ENCODE measurements around the gene GALNT12. TPM values are rescaled to one million over a fixed set of nuclear protein-coding genes. Genes with fewer than 3 reads are reported as not detected.

GALNT12 gene
- total RNA-seq, 2 donors from 2014 or later: 6.6 to 11.2 TPM

DNA sequence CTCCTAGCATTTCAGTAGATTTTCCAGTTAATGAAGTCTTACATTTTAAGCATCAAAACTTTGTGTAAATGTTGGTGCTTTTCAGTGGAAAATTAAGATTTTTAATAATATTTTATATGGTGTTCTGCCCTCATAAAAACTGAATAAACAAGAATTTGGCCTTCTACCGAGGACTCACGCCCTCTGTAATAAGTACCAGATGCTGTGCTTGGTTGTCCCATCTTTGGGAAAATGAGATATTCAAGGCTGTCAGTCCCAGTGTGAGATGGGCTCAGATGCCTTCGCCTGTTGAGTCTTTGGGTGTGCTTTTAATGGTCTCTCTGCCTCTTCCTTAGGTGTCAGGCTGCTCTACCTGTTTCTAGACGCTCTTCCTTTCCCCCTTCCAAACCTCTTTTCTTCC is 28.7 kb downstream of the GALNT12 start:
- no peaks in the 10 kb centered on the region for H3K9me3 Mint-ChIP-seq
- no peaks in the 10 kb centered on the region for H3K4me1 Mint-ChIP-seq (ENCODE audit: low read depth)
- no peak for DNase-seq
- H3K4me3 Mint-ChIP-seq: no peak overlapping the region
- ATAC-seq (replicated peaks in 1 of 2): no peak
- H3K27me3 Mint-ChIP-seq (ENCODE audit: low read depth): no peaks in the 10 kb centered on the region
- H3K36me3 Mint-ChIP-seq (ENCODE audit: insufficient read depth in 2 of 2): no peaks in the 10 kb centered on the region
- H3K27ac Mint-ChIP-seq: no peak overlapping the region

DNA sequence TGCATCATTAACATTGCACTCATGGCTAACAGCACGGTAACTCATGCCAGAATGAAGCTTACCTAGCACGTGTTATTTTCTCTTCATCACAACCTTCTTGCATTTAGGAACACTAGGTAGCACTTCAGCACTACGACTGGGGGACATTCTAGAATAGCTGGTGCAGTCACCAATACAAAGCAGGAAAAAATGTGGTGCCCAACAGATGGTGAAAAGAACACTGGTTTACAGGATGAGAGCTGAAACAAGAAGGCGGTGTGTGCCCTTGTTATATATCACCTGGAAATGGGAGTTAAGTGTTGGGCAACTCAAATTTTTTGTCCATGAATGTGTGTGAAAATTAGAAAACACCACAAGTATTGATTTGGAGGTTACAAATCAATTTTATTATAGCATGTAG is 30.0 kb downstream of the GALNT12 start:
- Mint-ChIP-seq H3K4me1 (ENCODE audit: low read depth) (no peaks in the 10 kb centered on the region), H3K27me3 (ENCODE audit: low read depth) (no peaks in the 10 kb centered on the region), H3K27ac (no peak overlapping the region), H3K36me3 (ENCODE audit: insufficient read depth in 2 of 2) (no peaks in the 10 kb centered on the region), H3K4me3 (no peak overlapping the region), H3K9me3 (no peaks in the 10 kb centered on the region)
- DNase-seq (no peak), ATAC-seq (replicated peaks in 1 of 2) (no peak)

GRCh38 chr9:98838155-98838867 is 30.8 kb downstream of the GALNT12 start:
- ATAC-seq (replicated peaks in 1 of 2) (no peak), DNase-seq (no peak)
- Mint-ChIP-seq H3K4me1 (ENCODE audit: low read depth) (no peaks in the 10 kb centered on the region), H3K4me3 (no peak overlapping the region), H3K36me3 (ENCODE audit: insufficient read depth in 2 of 2) (no peaks in the 10 kb centered on the region), H3K9me3 (no peaks in the 10 kb centered on the region), H3K27ac (no peak overlapping the region), H3K27me3 (ENCODE audit: low read depth) (no peaks in the 10 kb centered on the region)

- Mint-ChIP-seq H3K36me3 (ENCODE audit: insufficient read depth in 2 of 2) (no peaks in the 10 kb centered on the region), H3K4me3 (no peak overlapping the region), H3K27me3 (ENCODE audit: low read depth) (no peaks in the 10 kb centered on the region), H3K9me3 (no peaks in the 10 kb centered on the region), H3K4me1 (ENCODE audit: low read depth) (no peaks in the 10 kb centered on the region), H3K27ac (no peak overlapping the region)
- no peak for DNase-seq
- no peak for ATAC-seq (replicated peaks in 1 of 2)
These were observed 31.5 kb downstream of the GALNT12 start for GRCh38 chr9:98838868-98839565.

DNA sequence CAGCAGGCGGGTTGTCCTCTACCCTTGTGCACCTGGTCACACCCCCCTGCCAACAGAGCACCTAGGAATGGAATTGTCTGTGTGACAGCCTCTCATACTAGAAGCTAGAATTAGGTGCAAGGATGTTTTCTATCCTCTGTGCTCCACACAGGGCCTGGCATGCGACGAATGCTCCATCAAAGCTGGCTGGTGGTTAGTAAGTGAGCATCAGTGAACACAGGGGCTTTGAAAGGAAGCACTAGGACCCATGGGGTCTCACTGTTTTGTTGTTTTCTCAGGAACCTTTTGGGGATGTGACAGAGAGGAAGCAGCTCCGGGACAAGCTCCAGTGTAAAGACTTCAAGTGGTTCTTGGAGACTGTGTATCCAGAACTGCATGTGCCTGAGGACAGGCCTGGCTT is 32.3 kb downstream of the GALNT12 start:
- Mint-ChIP-seq H3K4me3 (no peak overlapping the region), H3K9me3 (no peaks in the 10 kb centered on the region), H3K36me3 (ENCODE audit: insufficient read depth in 2 of 2) (no peaks in the 10 kb centered on the region), H3K4me1 (ENCODE audit: low read depth) (no peaks in the 10 kb centered on the region), H3K27me3 (ENCODE audit: low read depth) (no peaks in the 10 kb centered on the region), H3K27ac (no peak overlapping the region)
- ATAC-seq (replicated peaks in 1 of 2): no peak
- no peak for DNase-seq

DNA sequence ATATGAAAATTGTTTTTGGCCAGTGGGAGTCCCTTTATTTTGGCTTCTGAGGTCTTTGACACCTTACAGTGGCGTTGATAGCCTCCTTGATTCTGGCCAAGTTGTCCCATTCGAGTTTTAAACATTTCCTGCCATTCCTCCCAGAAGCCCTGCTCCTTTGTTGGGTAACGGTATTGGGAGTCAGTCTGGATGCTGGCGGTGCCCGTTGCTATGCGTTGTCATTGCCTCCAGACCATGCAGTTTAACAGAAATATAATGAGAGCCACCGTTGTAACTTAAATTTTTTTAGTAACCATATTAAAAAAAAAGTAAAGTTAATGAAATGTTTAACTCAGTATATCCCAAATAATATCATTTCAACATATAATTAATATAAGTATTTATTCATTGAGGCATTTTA is 35.0 kb downstream of the GALNT12 start:
- Mint-ChIP-seq H3K36me3 (ENCODE audit: insufficient read depth in 2 of 2) (no peaks in the 10 kb centered on the region), H3K9me3 (no peaks in the 10 kb centered on the region), H3K4me1 (ENCODE audit: low read depth) (no peaks in the 10 kb centered on the region)

DNA sequence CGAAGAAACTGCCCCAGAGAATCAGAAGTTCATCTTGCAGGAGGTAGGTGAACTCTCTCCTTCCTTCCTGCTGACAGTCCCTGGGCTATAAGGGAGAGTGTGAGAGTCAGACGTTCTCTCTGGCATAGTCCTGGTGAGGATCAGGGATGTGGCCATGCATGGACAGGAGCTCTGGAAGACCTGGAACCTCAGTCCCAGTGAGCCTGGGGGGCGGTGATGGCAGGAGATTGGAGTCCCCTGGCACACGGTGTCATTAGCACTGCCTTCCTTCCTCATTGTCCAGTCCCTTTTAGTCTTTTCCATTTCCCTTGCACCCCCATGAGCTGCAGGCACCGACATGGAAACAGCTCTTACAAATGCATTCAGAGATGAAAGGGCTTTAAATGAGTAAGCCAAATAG is 38.6 kb downstream of the GALNT12 start:
- DNase-seq (no peak), ATAC-seq (replicated peaks in 1 of 2) (no peak)
- Mint-ChIP-seq H3K27ac (no peak overlapping the region), H3K9me3 (no peaks in the 10 kb centered on the region), H3K36me3 (ENCODE audit: insufficient read depth in 2 of 2) (no peaks in the 10 kb centered on the region), H3K4me1 (ENCODE audit: low read depth) (peaks cover under 1% of the 10 kb centered on the region), H3K27me3 (ENCODE audit: low read depth) (no peaks in the 10 kb centered on the region), H3K4me3 (no peak overlapping the region)

More for the DNA sequence above, 35.0 kb downstream of the GALNT12 start:
- DNase-seq (no peak), ATAC-seq (replicated peaks in 1 of 2) (no peak)
- no peak overlapping the region for H3K4me3 Mint-ChIP-seq
- no peaks in the 10 kb centered on the region for H3K27me3 Mint-ChIP-seq (ENCODE audit: low read depth)
- no peak overlapping the region for H3K27ac Mint-ChIP-seq

DNA sequence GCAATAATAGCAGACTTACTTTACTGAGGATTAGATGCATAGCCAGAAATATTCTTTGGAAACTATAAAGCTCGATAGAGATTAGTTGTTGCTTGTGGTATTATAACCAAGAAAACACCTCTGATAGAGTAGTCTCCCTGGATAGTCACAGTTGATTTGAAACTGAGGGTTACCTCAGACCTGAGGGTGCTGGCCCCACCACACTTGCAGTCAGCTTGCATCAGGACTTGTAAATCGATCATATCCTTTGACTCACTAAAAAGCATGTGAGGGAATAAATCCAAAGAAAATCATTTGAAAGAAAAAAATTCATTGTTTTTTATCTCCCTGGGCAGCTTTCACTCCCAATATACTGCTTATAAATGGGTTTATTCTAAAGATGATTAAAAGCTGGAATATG is 39.4 kb downstream of the GALNT12 start:
- H3K4me1 Mint-ChIP-seq (ENCODE audit: low read depth): peaks cover 8% of the 10 kb centered on the region
- ATAC-seq (replicated peaks in 1 of 2) (no peak), DNase-seq (no peak)
- H3K9me3 Mint-ChIP-seq: no peaks in the 10 kb centered on the region
- H3K27me3 Mint-ChIP-seq (ENCODE audit: low read depth): no peaks in the 10 kb centered on the region
- H3K36me3 Mint-ChIP-seq (ENCODE audit: insufficient read depth in 2 of 2): no peaks in the 10 kb centered on the region
- H3K4me3 Mint-ChIP-seq: no peak overlapping the region
- no peak overlapping the region for H3K27ac Mint-ChIP-seq

DNA sequence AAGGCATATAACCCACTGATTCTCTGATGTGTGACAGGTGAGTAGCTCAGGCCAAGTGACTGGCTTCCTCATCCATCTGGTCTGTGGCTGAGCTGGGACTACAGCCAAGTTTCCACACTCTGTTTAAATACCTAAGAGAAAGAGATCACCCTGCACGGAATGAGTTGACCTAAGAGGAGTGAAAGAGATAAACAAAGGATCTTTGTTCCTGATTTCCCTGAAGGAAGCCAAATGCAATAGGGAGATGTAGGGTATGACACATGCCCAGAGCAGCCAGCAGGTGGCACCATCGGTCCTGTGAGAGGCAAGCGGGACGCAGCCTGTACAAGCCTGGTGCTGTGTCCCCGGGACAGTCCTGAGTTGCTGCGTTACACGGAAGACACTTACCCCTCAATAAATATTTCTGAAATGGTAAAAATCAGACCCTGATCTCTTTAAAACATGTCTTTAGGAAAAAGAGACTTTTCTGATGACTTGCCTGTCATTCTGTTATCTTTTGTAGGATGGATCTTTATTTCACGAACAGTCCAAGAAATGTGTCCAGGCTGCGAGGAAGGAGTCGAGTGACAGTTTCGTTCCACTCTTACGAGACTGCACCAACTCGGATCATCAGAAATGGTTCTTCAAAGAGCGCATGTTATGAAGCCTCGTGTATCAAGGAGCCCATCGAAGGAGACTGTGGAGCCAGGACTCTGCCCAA is 41.1 kb downstream of the GALNT12 start:
- Mint-ChIP-seq H3K4me3 (no peak overlapping the region), H3K9me3 (no peaks in the 10 kb centered on the region), H3K36me3 (ENCODE audit: insufficient read depth in 2 of 2) (no peaks in the 10 kb centered on the region), H3K4me1 (ENCODE audit: low read depth) (peaks cover 10% of the 10 kb centered on the region), H3K27ac (no peak overlapping the region), H3K27me3 (ENCODE audit: low read depth) (no peaks in the 10 kb centered on the region)
- DNase-seq (peak; percentile 82 to 83), ATAC-seq (replicated peaks in 1 of 2) (peak; percentile 91)

- Mint-ChIP-seq H3K27ac (no peak overlapping the region), H3K36me3 (ENCODE audit: insufficient read depth in 2 of 2) (no peaks in the 10 kb centered on the region), H3K9me3 (no peaks in the 10 kb centered on the region), H3K4me1 (ENCODE audit: low read depth) (peaks cover 10% of the 10 kb centered on the region), H3K4me3 (no peak overlapping the region), H3K27me3 (ENCODE audit: low read depth) (no peaks in the 10 kb centered on the region)
- ATAC-seq (replicated peaks in 1 of 2) (no peak), DNase-seq (no peak)
These were observed 42.1 kb downstream of the GALNT12 start for GRCh38 chr9:98849563-98849962.

GRCh38 chr9:98850851-98851729 is 43.6 kb downstream of the GALNT12 start:
- peak overlapping the region; percentile 82 for H3K27ac Mint-ChIP-seq
- peaks cover 0 to 3% of the 10 kb centered on the region in 2 donors for H3K36me3 Mint-ChIP-seq (ENCODE audit: insufficient read depth in 2 of 2)
- no peak for DNase-seq
- H3K4me3 Mint-ChIP-seq: no peak overlapping the region
- H3K9me3 Mint-ChIP-seq: peaks cover 0 to 3% of the 10 kb centered on the region in 2 donors
- peak in 1 of 2 donors; percentile 10 for ATAC-seq (replicated peaks in 1 of 2)
- H3K4me1 Mint-ChIP-seq (ENCODE audit: low read depth): peaks cover 10% of the 10 kb centered on the region
- peaks cover 9% of the 10 kb centered on the region for H3K27me3 Mint-ChIP-seq (ENCODE audit: low read depth)

DNA sequence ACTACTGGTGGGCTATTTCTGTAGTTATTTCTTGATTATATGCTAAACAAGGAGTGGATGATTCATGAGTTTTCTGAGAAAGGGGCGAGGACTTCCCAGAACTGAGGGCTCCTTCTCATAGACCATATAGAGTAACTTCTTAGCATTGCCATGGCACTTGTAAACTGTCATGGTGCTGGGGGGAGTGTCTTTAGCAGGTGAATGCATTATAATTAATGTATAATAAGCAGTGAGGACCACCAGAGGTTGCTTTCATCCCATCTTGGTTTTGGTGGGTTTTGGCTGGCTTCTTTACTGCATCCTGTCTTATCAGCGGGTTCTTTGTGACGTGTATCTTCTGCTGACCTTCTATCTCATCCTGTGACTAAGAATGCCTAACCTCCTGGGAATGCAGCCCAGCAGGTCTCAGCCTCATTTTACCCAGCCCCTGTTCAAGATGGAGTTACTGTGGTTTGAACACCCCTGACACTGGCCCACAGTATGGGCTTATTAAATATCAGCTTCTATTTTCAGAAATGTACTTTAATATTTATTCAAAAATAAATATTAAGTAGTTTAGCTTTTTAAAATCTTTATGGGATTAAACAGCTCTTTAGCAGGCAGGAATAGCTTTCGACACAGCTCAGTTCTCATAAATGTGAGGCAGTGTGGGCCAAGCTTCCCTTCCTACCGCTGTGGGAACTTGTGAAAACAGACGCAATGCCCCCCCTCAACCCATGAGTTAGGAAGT is 44.4 kb downstream of the GALNT12 start:
- Mint-ChIP-seq H3K4me1 (ENCODE audit: low read depth) (peaks cover 10% of the 10 kb centered on the region), H3K27me3 (ENCODE audit: low read depth) (peaks cover 9% of the 10 kb centered on the region), H3K4me3 (no peak overlapping the region), H3K27ac (peak overlapping the region; percentile 82), H3K9me3 (peaks cover 0 to 3% of the 10 kb centered on the region in 2 donors), H3K36me3 (ENCODE audit: insufficient read depth in 2 of 2) (peaks cover 0 to 3% of the 10 kb centered on the region in 2 donors)
- ATAC-seq (replicated peaks in 1 of 2): peak; percentile 68 to 70
- DNase-seq: peak; percentile 53 to 62

Measured in activated T-cell treated with anti-CD3 and anti-CD28 coated beads, Interleukin-2, amount 50 U/mL, for 72 hours (primary cell).